ENCODE measurements around the gene PQBP1.

The PQBP1 gene

DNA sequence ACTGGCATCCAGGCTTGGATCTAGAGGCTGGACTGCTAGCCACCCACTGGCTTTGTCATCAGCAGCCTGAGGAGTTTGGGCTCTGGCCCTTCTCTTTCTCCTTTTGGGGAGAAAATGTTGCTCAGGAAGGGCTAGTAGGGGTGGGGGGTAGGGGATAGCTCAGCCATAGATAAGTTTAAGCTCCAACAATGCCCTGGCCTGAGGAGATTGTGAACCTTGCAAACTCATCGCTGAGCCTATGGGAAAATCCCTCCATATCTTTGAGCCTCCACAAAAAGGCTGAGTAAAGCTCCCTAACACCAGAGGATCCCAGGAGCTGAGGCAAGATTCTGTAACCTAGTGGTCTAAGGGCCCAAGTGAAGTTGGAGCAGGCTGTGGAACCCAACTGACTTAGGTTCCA, 50.9 kb downstream of the PQBP1 start:
- no peak for DNase-seq
- TF ChIP-seq, protein P1, sequence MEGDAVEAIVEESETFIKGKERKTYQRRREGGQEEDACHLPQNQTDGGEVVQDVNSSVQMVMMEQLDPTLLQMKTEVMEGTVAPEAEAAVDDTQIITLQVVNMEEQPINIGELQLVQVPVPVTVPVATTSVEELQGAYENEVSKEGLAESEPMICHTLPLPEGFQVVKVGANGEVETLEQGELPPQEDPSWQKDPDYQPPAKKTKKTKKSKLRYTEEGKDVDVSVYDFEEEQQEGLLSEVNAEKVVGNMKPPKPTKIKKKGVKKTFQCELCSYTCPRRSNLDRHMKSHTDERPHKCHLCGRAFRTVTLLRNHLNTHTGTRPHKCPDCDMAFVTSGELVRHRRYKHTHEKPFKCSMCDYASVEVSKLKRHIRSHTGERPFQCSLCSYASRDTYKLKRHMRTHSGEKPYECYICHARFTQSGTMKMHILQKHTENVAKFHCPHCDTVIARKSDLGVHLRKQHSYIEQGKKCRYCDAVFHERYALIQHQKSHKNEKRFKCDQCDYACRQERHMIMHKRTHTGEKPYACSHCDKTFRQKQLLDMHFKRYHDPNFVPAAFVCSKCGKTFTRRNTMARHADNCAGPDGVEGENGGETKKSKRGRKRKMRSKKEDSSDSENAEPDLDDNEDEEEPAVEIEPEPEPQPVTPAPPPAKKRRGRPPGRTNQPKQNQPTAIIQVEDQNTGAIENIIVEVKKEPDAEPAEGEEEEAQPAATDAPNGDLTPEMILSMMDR (IDR thresholded peaks at IDR 0.05; ENCODE audit: low read depth, low read length) = no peak
- H3K27me3 ChIP-seq = no peaks in the 10 kb centered on the region
- H3K9me3 ChIP-seq = no peaks in the 10 kb centered on the region
- no peak overlapping the region for H3K4me3 ChIP-seq (ENCODE audit: low read depth, low read length)
- H3K4me1 ChIP-seq = no peaks in the 10 kb centered on the region
- no peaks in the 10 kb centered on the region for H3K36me3 ChIP-seq

All from BE2C (cell line).